Ovary (tissue), 3 donors: ENCODE measurements around the gene CD48.

Source experiments
- EP300 ChIP-seq: sonication (generic); formaldehyde crosslinking; IDR thresholded peaks from one replicate; pipeline ENCODE4 v1.6.1; 2017; ENCODE audit warnings: antibody characterized with exemption
- POLR2A ChIP-seq: fragments of 450-650 bp; IDR thresholded peaks from one replicate; pipeline ENCODE4 v1.6.1; 2017; ENCODE audit warnings: antibody characterized with exemption, mild to moderate bottlenecking, moderate library complexity
- TF ChIP-seq, protein P1 (sequence below), 3 donors: fragments of 450-650 bp in 2 of 3; fragments of 200-600 bp in 1 of 3; IDR thresholded peaks; one replicate each; pipeline versions ENCODE4 v1.5.1 to v1.8.0; 2016 to 2022; ENCODE audit warnings: antibody characterized with exemption in 3 of 3, mild to moderate bottlenecking in 1 of 3
- donor health status: DM: no; HTN: no; CAD: no.

- TF ChIP-seq, protein P1, sequence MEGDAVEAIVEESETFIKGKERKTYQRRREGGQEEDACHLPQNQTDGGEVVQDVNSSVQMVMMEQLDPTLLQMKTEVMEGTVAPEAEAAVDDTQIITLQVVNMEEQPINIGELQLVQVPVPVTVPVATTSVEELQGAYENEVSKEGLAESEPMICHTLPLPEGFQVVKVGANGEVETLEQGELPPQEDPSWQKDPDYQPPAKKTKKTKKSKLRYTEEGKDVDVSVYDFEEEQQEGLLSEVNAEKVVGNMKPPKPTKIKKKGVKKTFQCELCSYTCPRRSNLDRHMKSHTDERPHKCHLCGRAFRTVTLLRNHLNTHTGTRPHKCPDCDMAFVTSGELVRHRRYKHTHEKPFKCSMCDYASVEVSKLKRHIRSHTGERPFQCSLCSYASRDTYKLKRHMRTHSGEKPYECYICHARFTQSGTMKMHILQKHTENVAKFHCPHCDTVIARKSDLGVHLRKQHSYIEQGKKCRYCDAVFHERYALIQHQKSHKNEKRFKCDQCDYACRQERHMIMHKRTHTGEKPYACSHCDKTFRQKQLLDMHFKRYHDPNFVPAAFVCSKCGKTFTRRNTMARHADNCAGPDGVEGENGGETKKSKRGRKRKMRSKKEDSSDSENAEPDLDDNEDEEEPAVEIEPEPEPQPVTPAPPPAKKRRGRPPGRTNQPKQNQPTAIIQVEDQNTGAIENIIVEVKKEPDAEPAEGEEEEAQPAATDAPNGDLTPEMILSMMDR (IDR thresholded peaks at IDR 0.05) = no peak
- no peak for TF ChIP-seq POLR2A
- TF ChIP-seq EP300 = no peak
These were observed 28.6 kb upstream of the CD48 start for GRCh38 chr1:160740133-160740688.
